Colonic mucosa (tissue), 4 donors: ENCODE measurements around the gene NOS1. TPM values are rescaled to one million over a fixed set of nuclear protein-coding genes. Genes with fewer than 3 reads are reported as not detected.

ENCODE experiments used
- DNase-seq: peaks from one replicate; pipeline ENCODE4 v3.0.0-alpha.2; 2020
- H3K27ac ChIP-seq: fragments of 200-600 bp; one replicate; pipeline ENCODE4 v1.8.0; 2021
- H3K27me3 ChIP-seq: fragments of 200-600 bp; one replicate; pipeline ENCODE4 v1.8.0; 2021
- H3K36me3 ChIP-seq: fragments of 200-600 bp; one replicate; pipeline ENCODE4 v1.8.0; 2021
- H3K4me1 ChIP-seq: fragments of 200-600 bp; one replicate; pipeline ENCODE4 v1.8.0; 2021; ENCODE audit warnings: mild to moderate bottlenecking
- H3K4me3 ChIP-seq: fragments of 200-600 bp; one replicate; pipeline ENCODE4 v1.8.0; 2021
- H3K9ac ChIP-seq, 2 donors: one replicate each; pipeline ENCODE4 v1.7.0; 2013; ENCODE audit warnings: control low read depth in 2 of 2, low read depth in 2 of 2, low read length in 2 of 2
- H3K9me3 ChIP-seq: fragments of 200-600 bp; one replicate; pipeline ENCODE4 v1.8.0; 2021
- CTCF ChIP-seq: fragments of 200-600 bp; IDR thresholded peaks from one replicate; pipeline ENCODE4 v1.8.0; 2022; ENCODE audit warnings: antibody characterized with exemption, mild to moderate bottlenecking
- intact Hi-C: fragments of 100-400 bp; cut with DNase I; formaldehyde crosslinking; loops from one replicate; pipeline ENCODE4 v1.14.1; 2022
- total RNA-seq, 2 donors: library from RNA; stranded (reverse); fragmentation: NEBNext Ultra II Directional in 1 of 2; extraction: Animal tissue kit (Norgen Biotek cat#: 25700) in 1 of 2; gene quantifications; one replicate each; pipeline ENCODE4 v1.2.1, GENCODE V29; 2021
- donor health status: healthy.
- donor health status: DM: no; HTN: no; CAD: no.
- donor health status: DM: no; HTN: no; CAD: no.

Gene NOS1
- total RNA-seq, 2 donors from 2014 or later: 0.07 to 1.9 TPM

GRCh38 chr12:117330441-117331113, 30.8 kb downstream of the NOS1 start:
- Histone ChIP-seq H3K4me1 (no peaks in the 10 kb centered on the region), H3K27me3 (no peaks in the 10 kb centered on the region), H3K9ac (no peak overlapping the region), H3K9me3 (no peaks in the 10 kb centered on the region), H3K27ac (no peak overlapping the region), H3K4me3 (no peak overlapping the region), H3K36me3 (no peaks in the 10 kb centered on the region)
- DNase-seq: no peak
- TF ChIP-seq CTCF: no peak
- intact Hi-C loops: no loop called here

- Histone ChIP-seq H3K4me3 (no peak overlapping the region), H3K9me3 (no peaks in the 10 kb centered on the region), H3K36me3 (no peaks in the 10 kb centered on the region), H3K9ac (no peak overlapping the region), H3K4me1 (no peaks in the 10 kb centered on the region), H3K27ac (no peak overlapping the region), H3K27me3 (no peaks in the 10 kb centered on the region)
- no peak for DNase-seq
- intact Hi-C loops: no loop called here
- no peak for TF ChIP-seq CTCF
Observed at GRCh38 chr12:117329756-117330155, 31.7 kb downstream of the NOS1 start.

GRCh38 chr12:117328556-117329100, 32.8 kb downstream of the NOS1 start:
- intact Hi-C loops: no loop called here
- no peak for TF ChIP-seq CTCF
- Histone ChIP-seq H3K9me3 (no peaks in the 10 kb centered on the region), H3K4me3 (no peak overlapping the region), H3K36me3 (no peaks in the 10 kb centered on the region), H3K4me1 (no peaks in the 10 kb centered on the region), H3K27ac (no peak overlapping the region), H3K9ac (no peak overlapping the region), H3K27me3 (no peaks in the 10 kb centered on the region)
- no peak for DNase-seq

GRCh38 chr12:117322428-117322827, 39.0 kb downstream of the NOS1 start:
- TF ChIP-seq CTCF: no peak
- Histone ChIP-seq H3K36me3 (no peaks in the 10 kb centered on the region), H3K27me3 (no peaks in the 10 kb centered on the region), H3K9ac (no peak overlapping the region), H3K4me3 (no peak overlapping the region), H3K4me1 (no peaks in the 10 kb centered on the region), H3K27ac (no peak overlapping the region), H3K9me3 (no peaks in the 10 kb centered on the region)
- DNase-seq: no peak
- intact Hi-C loops: no loop called here

GRCh38 chr12:117321572-117321971, 39.9 kb downstream of the NOS1 start:
- intact Hi-C loops: no loop called here

More at GRCh38 chr12:117321572-117321971, 39.9 kb downstream of the NOS1 start:
- no peak for DNase-seq
- H3K4me1 ChIP-seq: no peaks in the 10 kb centered on the region
- H3K27ac ChIP-seq: no peak overlapping the region
- no peak for TF ChIP-seq CTCF
- no peaks in the 10 kb centered on the region for H3K27me3 ChIP-seq
- H3K9ac ChIP-seq: no peak overlapping the region
- no peak overlapping the region for H3K4me3 ChIP-seq
- no peaks in the 10 kb centered on the region for H3K9me3 ChIP-seq
- no peaks in the 10 kb centered on the region for H3K36me3 ChIP-seq
